GM10266 (cell line): Measurements from ENCODE around the gene ZFPL1.

Source experiments
- DNase-seq: peaks from one replicate; pipeline ENCODE4 v3.0.0; 2012; ENCODE audit errors: extremely low spot score
- CTCF ChIP-seq: IDR thresholded peaks from 2 replicates; pipeline ENCODE4 v1.5.1; 2012; ENCODE audit warnings: mild to moderate bottlenecking, low read depth; ENCODE audit not compliant: control insufficient read depth, insufficient read depth; ENCODE audit errors: missing control alignments

ZFPL1 gene

DNA sequence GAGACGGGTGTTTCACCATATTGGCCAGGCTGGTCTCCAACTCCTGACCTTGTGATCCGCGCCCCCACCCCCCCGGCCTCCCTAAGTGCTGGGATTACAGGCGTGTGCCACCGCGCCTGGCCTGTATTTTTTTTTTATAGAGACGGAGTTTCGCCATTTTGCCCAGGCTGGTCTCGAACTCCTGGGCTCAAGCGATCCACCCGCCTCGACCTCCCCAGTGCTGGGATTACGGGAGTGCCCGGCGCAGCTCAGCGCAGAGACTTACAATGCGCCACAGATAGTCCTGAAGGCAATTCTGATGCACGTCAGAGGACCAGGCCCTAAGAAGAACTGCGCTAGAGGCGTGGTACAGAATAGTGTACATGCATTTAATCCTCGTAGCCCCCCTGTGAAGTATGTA, 11.4 kb downstream of the ZFPL1 start:
- TF ChIP-seq CTCF = no peak
- DNase-seq = no peak

DNA sequence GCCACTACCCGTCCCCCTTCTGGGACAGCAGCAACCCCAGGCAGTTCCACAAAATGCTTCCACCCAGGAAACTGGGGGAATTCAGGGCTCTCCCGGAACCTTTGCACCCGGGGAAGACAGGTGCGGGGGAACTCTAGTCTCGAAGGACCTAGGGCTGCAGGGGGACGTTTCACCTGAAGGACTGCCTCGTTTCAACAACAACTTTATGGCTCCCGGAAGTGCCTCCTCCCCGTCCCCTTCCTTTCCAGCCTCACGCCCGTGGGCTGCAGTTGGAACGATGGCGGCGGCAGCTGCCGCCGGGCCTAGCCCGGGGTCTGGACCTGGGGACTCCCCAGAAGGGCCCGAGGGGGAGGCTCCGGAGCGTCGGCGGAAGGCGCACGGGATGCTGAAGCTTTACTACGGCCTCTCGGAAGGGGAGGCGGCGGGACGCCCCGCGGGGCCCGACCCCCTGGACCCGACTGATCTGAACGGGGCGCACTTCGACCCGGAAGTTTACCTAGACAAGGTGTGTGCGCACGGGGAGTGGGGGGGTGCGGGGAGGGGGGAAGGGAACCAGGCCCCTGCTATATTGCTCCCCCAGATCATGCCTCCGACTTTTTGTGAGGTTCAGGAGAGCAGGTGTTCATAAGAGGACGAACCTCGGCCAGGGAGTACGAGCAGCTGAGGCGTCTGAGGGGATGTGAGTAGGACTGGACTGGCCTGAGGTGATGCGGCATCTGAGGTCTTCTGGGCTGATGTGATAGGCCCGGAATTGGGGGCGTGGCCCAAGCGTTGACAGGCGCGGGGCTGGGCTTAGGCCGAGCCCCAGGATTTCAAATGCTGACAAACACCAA, 12.2 kb downstream of the ZFPL1 start, which contains the start of gene VPS51:
TSS of gene VPS51 (plus strand) at position 241 of the 833 bp plus-strand sequence. CDS start at position 278, 37 bp downstream.
- TF ChIP-seq CTCF = no peak
- DNase-seq = peak; percentile 93

- no peak for DNase-seq
- TF ChIP-seq CTCF = no peak
Measured at GRCh38 chr11:65096926-65097325, 12.9 kb downstream of the ZFPL1 start.

DNA sequence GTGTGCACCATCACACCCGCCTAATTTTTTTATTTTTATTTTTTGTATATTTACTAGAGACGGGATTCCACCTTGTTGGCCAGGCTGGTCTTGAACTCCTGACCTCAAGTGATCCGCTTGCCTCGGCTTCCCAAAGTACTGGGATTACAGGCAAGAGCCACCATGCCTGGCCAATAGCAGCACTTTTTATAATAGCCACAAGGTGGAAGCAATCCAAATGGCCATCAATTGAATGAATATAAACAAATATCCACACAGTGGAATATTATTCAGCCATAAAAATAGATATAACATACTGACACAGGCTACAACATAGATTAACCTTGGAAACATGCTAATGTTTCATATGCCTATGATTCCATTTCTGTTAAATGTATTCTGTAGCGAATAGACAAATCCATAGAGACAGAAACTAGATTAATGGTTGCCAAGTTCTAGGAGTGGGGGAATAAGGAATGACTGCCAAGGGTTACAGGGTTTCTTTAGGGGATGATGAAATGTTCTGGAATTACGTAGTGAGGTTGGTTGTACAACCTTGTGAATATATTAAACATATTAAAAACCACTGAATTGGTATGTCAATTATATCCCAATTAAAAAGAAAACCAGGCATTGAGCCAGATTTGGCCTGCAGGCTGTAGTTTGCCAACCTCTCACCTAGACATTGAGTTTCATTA, 16.8 kb downstream of the ZFPL1 start:
- DNase-seq = no peak
- TF ChIP-seq CTCF = no peak

DNA sequence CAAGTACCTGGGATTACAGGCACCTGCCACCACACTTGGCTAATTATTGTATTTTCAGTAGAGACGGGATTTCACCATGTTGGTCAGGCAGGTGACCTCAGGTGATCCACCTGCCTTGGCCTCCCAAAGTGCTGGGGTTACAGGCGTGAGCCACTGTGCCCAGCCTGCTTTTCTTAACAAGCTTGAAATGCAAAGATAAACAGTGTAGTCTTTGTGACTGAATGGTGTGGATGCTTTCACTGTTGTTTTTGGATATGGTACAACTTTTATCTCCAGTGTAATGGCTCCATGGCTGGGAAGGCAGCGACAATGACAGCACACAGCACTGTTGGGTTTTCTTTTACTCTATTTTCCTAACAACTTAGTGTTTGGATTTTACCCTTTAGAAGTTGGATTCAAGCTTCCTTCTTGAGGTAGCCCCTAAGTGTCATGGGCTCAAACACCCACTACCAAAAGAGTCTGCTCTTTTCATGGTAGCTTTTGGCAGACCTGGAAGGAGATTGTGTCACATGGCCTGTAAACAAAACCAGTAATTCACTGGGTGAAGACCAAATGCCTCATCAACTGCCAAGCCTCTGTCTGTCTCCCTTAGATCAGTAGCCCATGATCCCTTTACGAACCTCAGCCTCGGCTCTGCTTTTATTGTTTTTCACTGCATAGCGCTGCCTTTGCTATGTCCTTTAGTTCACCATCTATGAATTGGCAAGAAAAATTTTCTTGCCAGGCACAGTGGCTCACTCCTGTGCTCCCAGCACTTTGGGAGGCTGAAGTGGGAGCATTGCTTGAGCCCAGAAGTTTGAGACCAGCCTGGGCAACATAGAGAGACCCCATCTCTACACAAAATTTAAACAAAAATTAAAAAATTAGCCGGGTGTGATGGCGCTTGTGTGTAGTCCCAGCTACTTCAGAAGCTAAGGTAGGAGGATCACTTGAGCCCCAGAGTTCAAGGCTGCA, 18.4 kb downstream of the ZFPL1 start:
- DNase-seq = no peak
- TF ChIP-seq CTCF = no peak

DNA sequence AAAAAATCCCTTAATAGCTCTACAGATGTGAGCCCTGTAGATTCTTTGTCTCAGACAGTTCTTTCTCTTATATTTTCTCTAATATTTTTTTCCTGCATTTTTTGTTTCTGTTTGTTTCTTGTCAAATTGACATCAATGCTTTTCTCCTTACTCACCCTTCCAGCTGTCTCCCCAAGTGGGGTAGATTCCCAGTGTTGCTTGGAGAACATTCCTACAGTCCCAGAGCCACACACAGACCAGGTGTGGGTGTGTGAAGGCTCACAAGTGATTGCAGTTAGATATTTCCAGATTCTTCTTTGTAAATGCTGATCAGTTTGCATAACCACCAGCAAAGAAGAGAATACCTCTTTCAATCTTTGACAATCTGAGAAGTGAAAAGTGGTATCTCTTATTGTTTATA, 19.5 kb downstream of the ZFPL1 start:
- DNase-seq = no peak
- TF ChIP-seq CTCF = no peak
